Parathyroid adenoma (tissue), 2 donors: ENCODE measurements around the gene OSTF1.

Experiments used
- H2AFZ ChIP-seq: fragments of 300-600 bp; sonication (generic); one replicate; pipeline ENCODE4 v1.7.0; 2017; ENCODE audit warnings: antibody characterized with exemption, mild to moderate bottlenecking
- H3K27ac ChIP-seq: fragments of 300-600 bp; sonication (generic); one replicate; pipeline ENCODE4 v1.7.0; 2017
- H3K27me3 ChIP-seq: fragments of 300-600 bp; sonication (generic); one replicate; pipeline ENCODE4 v1.7.0; 2017; ENCODE audit warnings: low read length; ENCODE audit not compliant: control insufficient read depth, insufficient read depth
- H3K36me3 ChIP-seq: fragments of 300-600 bp; sonication (generic); one replicate; pipeline ENCODE4 v1.7.0; 2017; ENCODE audit warnings: low read length; ENCODE audit not compliant: control insufficient read depth, insufficient read depth
- H3K4me1 ChIP-seq: fragments of 300-600 bp; sonication (generic); one replicate; pipeline ENCODE4 v1.7.0; 2017; ENCODE audit warnings: control low read depth
- H3K4me2 ChIP-seq: fragments of 300-600 bp; sonication (generic); one replicate; pipeline ENCODE4 v1.7.0; 2017; ENCODE audit warnings: low read length
- H3K4me3 ChIP-seq: fragments of 300-600 bp; sonication (generic); one replicate; pipeline ENCODE4 v1.7.0; 2017; ENCODE audit warnings: low read depth, low read length
- H3K79me2 ChIP-seq: fragments of 300-600 bp; sonication (generic); one replicate; pipeline ENCODE4 v1.7.0; 2017; ENCODE audit warnings: control low read depth
- H3K9ac ChIP-seq: fragments of 300-600 bp; sonication (generic); one replicate; pipeline ENCODE4 v1.7.0; 2017; ENCODE audit warnings: mild to moderate bottlenecking
- H3K9me3 ChIP-seq: fragments of 300-600 bp; sonication (generic); one replicate; pipeline ENCODE4 v1.7.0; 2017; ENCODE audit warnings: low read length; ENCODE audit not compliant: control insufficient read depth
- CTCF ChIP-seq: fragments of 300-600 bp; sonication (generic); IDR thresholded peaks from one replicate; pipeline ENCODE4 v1.7.0; 2017; ENCODE audit warnings: antibody characterized with exemption, mild to moderate bottlenecking
- donor health status: primary hyperparathyroidism.

OSTF1 gene

GRCh38 chr9:75087289-75087823 lies 958 bp upstream of the OSTF1 start:
- H3K4me2 ChIP-seq = peak overlapping the region; percentile 92
- no peaks in the 10 kb centered on the region for H3K9me3 ChIP-seq
- H3K4me3 ChIP-seq = peak overlapping the region; percentile 72
- peak overlapping the region; percentile 91 for H2AFZ ChIP-seq
- H3K27ac ChIP-seq = peak overlapping the region; percentile 97
- H3K4me1 ChIP-seq = peaks cover 26% of the 10 kb centered on the region
- TF ChIP-seq CTCF = no peak
- H3K9ac ChIP-seq = peak overlapping the region; percentile 61
- H3K79me2 ChIP-seq = peaks cover 14% of the 10 kb centered on the region
- H3K27me3 ChIP-seq = no peaks in the 10 kb centered on the region
- no peaks in the 10 kb centered on the region for H3K36me3 ChIP-seq

GRCh38 chr9:75088646-75089372 lies 495 bp downstream of the OSTF1 start:
- peak overlapping the region; percentile 84 for H2AFZ ChIP-seq

GRCh38 chr9:75089373-75089766 lies 1.1 kb downstream of the OSTF1 start:
- peaks cover 18% of the 10 kb centered on the region for H3K4me1 ChIP-seq
- H3K79me2 ChIP-seq = peaks cover 11% of the 10 kb centered on the region
- H3K27me3 ChIP-seq = no peaks in the 10 kb centered on the region
- peak overlapping the region; percentile 84 for H2AFZ ChIP-seq
- H3K9ac ChIP-seq = no peak overlapping the region
- H3K9me3 ChIP-seq = no peaks in the 10 kb centered on the region
- H3K36me3 ChIP-seq = no peaks in the 10 kb centered on the region
- H3K4me3 ChIP-seq = peak overlapping the region; percentile 93
- peak overlapping the region; percentile 88 for H3K27ac ChIP-seq
- TF ChIP-seq CTCF = no peak
- H3K4me2 ChIP-seq = peak overlapping the region; percentile 79

More at GRCh38 chr9:75088646-75089372, 495 bp downstream of the OSTF1 start:
- peak overlapping the region; percentile 93 for H3K4me3 ChIP-seq
- H3K9me3 ChIP-seq = no peaks in the 10 kb centered on the region
- H3K36me3 ChIP-seq = no peaks in the 10 kb centered on the region
- no peaks in the 10 kb centered on the region for H3K27me3 ChIP-seq
- peaks cover 21% of the 10 kb centered on the region for H3K4me1 ChIP-seq
- H3K27ac ChIP-seq = peak overlapping the region; percentile 88
- peak overlapping the region; percentile 46 for H3K9ac ChIP-seq
- TF ChIP-seq CTCF = no peak
- H3K79me2 ChIP-seq = peaks cover 14% of the 10 kb centered on the region
- peak overlapping the region; percentile 79 for H3K4me2 ChIP-seq

GRCh38 chr9:75090579-75090978 lies 2.3 kb downstream of the OSTF1 start:
- no peaks in the 10 kb centered on the region for H3K36me3 ChIP-seq
- peak overlapping the region; percentile 79 for H3K4me2 ChIP-seq
- H3K27me3 ChIP-seq = no peaks in the 10 kb centered on the region
- no peak overlapping the region for H3K9ac ChIP-seq
- H3K27ac ChIP-seq = no peak overlapping the region
- peak overlapping the region; percentile 93 for H3K4me3 ChIP-seq
- TF ChIP-seq CTCF = no peak
- no peak overlapping the region for H2AFZ ChIP-seq
- H3K79me2 ChIP-seq = peaks cover 11% of the 10 kb centered on the region
- peaks cover 18% of the 10 kb centered on the region for H3K4me1 ChIP-seq
- no peaks in the 10 kb centered on the region for H3K9me3 ChIP-seq
